GM20000 (cell line): ENCODE data around the gene XPC.

Experiments
- DNase-seq: peaks from one replicate; pipeline ENCODE4 v3.0.0; 2012; ENCODE audit warnings: low spot score
- CTCF ChIP-seq: IDR thresholded peaks from 2 replicates; pipeline ENCODE4 v1.5.1; 2012; ENCODE audit warnings: mild to moderate bottlenecking, control low read depth; ENCODE audit errors: extremely low read depth, missing control alignments

XPC gene

DNA sequence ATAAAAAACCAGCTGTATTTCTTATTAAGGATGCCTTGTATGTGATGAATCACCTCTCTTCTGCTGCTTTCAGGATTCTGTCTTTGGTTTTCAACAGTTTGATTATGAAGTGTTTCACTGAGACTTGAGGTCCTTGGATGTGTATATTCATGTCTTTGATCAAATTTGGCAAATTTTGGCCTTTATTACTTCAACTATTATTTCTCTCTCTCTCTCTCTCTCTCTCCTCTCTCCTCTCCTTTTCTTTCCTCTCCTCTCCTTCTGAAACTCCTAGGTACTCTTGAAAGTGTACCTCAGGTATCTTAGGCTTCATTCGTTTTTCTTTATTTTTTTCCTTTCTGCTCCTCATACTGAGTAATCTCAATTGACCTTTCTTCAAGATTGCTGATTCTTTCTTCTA, 43.5 kb upstream of the XPC start:
- no peak for DNase-seq
- TF ChIP-seq CTCF, result no peak

GRCh38 chr3:14220933-14221332, 42.5 kb upstream of the XPC start:
- DNase-seq, result no peak
- TF ChIP-seq CTCF, result no peak

GRCh38 chr3:14218355-14218754, 40.0 kb upstream of the XPC start:
- DNase-seq, result no peak
- no peak for TF ChIP-seq CTCF

GRCh38 chr3:14216257-14217048, 38.1 kb upstream of the XPC start:
- no peak for DNase-seq
- TF ChIP-seq CTCF, result no peak

- no peak for TF ChIP-seq CTCF
- no peak for DNase-seq
These were observed 36.4 kb upstream of the XPC start for GRCh38 chr3:14214764-14215163.

DNA sequence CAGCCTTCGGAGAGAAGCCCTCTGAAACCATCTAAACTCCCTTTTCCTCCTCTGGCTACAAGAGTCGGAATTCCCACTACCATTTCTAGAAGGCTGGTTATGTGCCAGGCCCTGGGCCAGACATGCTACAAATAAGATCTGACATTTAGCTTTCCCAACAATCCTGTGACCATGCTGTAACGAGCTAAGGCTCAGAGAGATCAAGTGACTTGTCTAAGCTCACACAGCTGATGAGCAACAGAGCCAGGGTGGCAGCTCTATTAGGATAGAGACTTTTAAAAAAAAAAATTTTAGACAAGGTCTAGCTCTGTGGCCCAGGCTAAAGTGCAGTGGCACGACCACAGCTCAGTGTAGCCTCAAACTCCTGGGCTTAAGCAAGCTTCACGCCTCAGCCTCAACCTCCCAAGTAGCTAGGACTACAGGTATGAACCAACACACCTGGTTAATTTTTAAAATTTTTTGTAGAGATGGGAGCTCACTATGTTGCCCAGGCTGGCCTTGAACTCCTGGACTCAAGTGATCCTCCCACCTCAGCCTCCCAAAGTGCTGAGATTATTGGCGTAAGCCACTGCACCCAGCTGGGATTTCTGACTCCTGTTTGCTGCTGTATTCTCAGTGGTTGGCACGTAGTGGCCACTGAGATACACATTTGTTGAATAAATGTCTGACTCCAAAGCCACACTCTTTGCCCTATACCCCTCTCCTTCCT, 34.8 kb upstream of the XPC start:
- no peak for TF ChIP-seq CTCF
- no peak for DNase-seq

- TF ChIP-seq CTCF, result no peak
- DNase-seq, result no peak
These were observed 33.6 kb upstream of the XPC start for GRCh38 chr3:14212032-14212431.
